Lower leg skin (tissue), 4 donors: ENCODE results near the gene STPG1. TPM values are rescaled to one million over a fixed set of nuclear protein-coding genes. Genes with fewer than 3 reads are reported as not detected.

Source experiments
- DNase-seq, 2 donors: peaks; one replicate each; pipeline ENCODE4 v3.0.0-alpha.2; 2019; ENCODE audit warnings: low spot score in 2 of 2
- H3K4me3 ChIP-seq: fragments of 200-600 bp; sonication (generic); 2 replicates; pipeline ENCODE4 v1.5.1; 2017; ENCODE audit warnings: mild to moderate bottlenecking, low read depth; ENCODE audit not compliant: poor library complexity, severe bottlenecking
- CTCF ChIP-seq, 3 donors: fragments of 450-650 bp; IDR thresholded peaks; one replicate each; pipeline ENCODE4 v1.5.1; 2016; ENCODE audit warnings: antibody characterized with exemption in 3 of 3, mild to moderate bottlenecking in 3 of 3, moderate library complexity in 2 of 3
- POLR2A ChIP-seq, 2 donors: fragments of 450-650 bp; IDR thresholded peaks; one replicate each; pipeline ENCODE4 v1.6.1; 2016 to 2017; ENCODE audit warnings: antibody characterized with exemption in 2 of 2, mild to moderate bottlenecking in 1 of 2, moderate library complexity in 1 of 2
- WGBS, 2 donors: methylation state at CpG; one replicate each; pipeline ENCODE4 v1.1.5; 2018; 5-methylcytosine and 5-hydroxymethylcytosine counted together
- intact Hi-C: fragments of 100-400 bp; cut with DNase I; formaldehyde crosslinking; loops from one replicate; pipeline ENCODE4 v1.15.0; 2023; ENCODE audit warnings: low total_unique reads
- total RNA-seq, 4 donors: library from RNA; depleted of rRNA; stranded (reverse); fragments of >200 nt; gene quantifications; one replicate each; pipeline ENCODE4 v1.1.0, GENCODE V29; 2016

The STPG1 gene
- total RNA-seq, 4 donors from 2014 or later = 3.6 to 8.5 (median 6.4) TPM

- WGBS, 2 donors = 80 to 88% methylated on average over 7 of the region's 7 CpGs
- TF ChIP-seq POLR2A (IDR thresholded peaks at IDR 0.05) (no peak), CTCF (IDR thresholded peaks at IDR 0.05) (no peak)
- H3K4me3 ChIP-seq = no peak overlapping the region
- intact Hi-C loops = no loop called here
- peak in 1 of 2 donors; percentile 42 for DNase-seq
These were observed 105.1 kb downstream of the STPG1 start for GRCh38 chr1:24308365-24309015.

Other genes starting within 250 kb of the STPG1 start
- gene IFNLR1, start 226.5 kb downstream of the STPG1 start, total RNA-seq = 10 to 100 TPM; 10.4 to 16.4 (median 14.4) TPM
- gene GRHL3, start 94.4 kb downstream of the STPG1 start, total RNA-seq = 100 to 1,000 TPM; 141 to 205 (median 171) TPM
- gene NIPAL3, start 2.0 kb upstream of the STPG1 start, total RNA-seq = 10 to 100 TPM; 37.3 to 67.1 (median 57.5) TPM
- gene RCAN3, start 89.1 kb upstream of the STPG1 start, total RNA-seq = 10 to 100 TPM; 24.0 to 38.0 (median 29.4) TPM
- gene NCMAP, start 142.3 kb upstream of the STPG1 start, total RNA-seq = 1 to 10 TPM in 1 of 4 donors, under 1 TPM in 3; 0.21 to 1.3 (median 0.60) TPM
- gene SRRM1, start 229.5 kb upstream of the STPG1 start, total RNA-seq = 100 to 1,000 TPM in 1 of 4 donors, 10 to 100 TPM in 3; 53.3 to 118 (median 83.3) TPM